ENCODE results near the gene OR10G8.
"Not testable (repeated sequence)": the region's sequence is repeated elsewhere in the genome, so short reads cannot be mapped to it uniquely, and the experiment has no call there.

OR10G8 gene

GRCh38 chr11:124026498-124026897 is at the start of gene OR10G8:
OR10G8 (plus strand) TSS chr11:124026798; CDS start chr11:124029623, 2,825 bp downstream.
- TF ChIP-seq, protein P1, sequence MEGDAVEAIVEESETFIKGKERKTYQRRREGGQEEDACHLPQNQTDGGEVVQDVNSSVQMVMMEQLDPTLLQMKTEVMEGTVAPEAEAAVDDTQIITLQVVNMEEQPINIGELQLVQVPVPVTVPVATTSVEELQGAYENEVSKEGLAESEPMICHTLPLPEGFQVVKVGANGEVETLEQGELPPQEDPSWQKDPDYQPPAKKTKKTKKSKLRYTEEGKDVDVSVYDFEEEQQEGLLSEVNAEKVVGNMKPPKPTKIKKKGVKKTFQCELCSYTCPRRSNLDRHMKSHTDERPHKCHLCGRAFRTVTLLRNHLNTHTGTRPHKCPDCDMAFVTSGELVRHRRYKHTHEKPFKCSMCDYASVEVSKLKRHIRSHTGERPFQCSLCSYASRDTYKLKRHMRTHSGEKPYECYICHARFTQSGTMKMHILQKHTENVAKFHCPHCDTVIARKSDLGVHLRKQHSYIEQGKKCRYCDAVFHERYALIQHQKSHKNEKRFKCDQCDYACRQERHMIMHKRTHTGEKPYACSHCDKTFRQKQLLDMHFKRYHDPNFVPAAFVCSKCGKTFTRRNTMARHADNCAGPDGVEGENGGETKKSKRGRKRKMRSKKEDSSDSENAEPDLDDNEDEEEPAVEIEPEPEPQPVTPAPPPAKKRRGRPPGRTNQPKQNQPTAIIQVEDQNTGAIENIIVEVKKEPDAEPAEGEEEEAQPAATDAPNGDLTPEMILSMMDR (IDR thresholded peaks at IDR 0.05) = no peak

GRCh38 chr11:123977731-123978347 is 48.8 kb upstream of the OR10G8 start, which contains the start of gene OR10S1:
OR10S1 (minus strand) TSS chr11:123977781; CDS start chr11:123977664, 117 bp downstream.
- H3K9ac ChIP-seq = no peak within 1 kb of the TSS
- no peaks in the 10 kb centered on the region for H3K27me3 ChIP-seq (ENCODE audit: control insufficient read depth, insufficient read depth, low read length)
- H3K9me3 ChIP-seq (ENCODE audit: control insufficient read depth, low read length) = no peaks in the 10 kb centered on the region
- H3K4me1 ChIP-seq = no peaks in the 10 kb centered on the region
- H2AFZ ChIP-seq = no peak within 1 kb of the TSS
- no peaks in the 10 kb centered on the region for H3K79me2 ChIP-seq
- H3K36me3 ChIP-seq (ENCODE audit: control insufficient read depth, insufficient read depth, low read length) = no peaks in the 10 kb centered on the region
- no peak within 1 kb of the TSS for H3K4me3 ChIP-seq (ENCODE audit: low read depth, low read length)
- no peak within 1 kb of the TSS for H3K4me2 ChIP-seq (ENCODE audit: low read length)
- no peak within 1 kb of the TSS for H3K27ac ChIP-seq
- TF ChIP-seq, protein P1 (IDR thresholded peaks at IDR 0.05) = no peak

More at GRCh38 chr11:124026498-124026897, at the start of gene OR10G8:
- H3K27ac ChIP-seq = no peak within 1 kb of the TSS
- no peaks in the 10 kb centered on the region for H3K4me1 ChIP-seq
- no peaks in the 10 kb centered on the region for H3K36me3 ChIP-seq (ENCODE audit: control insufficient read depth, insufficient read depth, low read length)
- H2AFZ ChIP-seq = no peak within 1 kb of the TSS
- no peaks in the 10 kb centered on the region for H3K79me2 ChIP-seq
- H3K4me3 ChIP-seq (ENCODE audit: low read depth, low read length) = no peak within 1 kb of the TSS
- H3K27me3 ChIP-seq (ENCODE audit: control insufficient read depth, insufficient read depth, low read length) = no peaks in the 10 kb centered on the region
- no peaks in the 10 kb centered on the region for H3K9me3 ChIP-seq (ENCODE audit: control insufficient read depth, low read length)
- H3K4me2 ChIP-seq (ENCODE audit: low read length) = no peak within 1 kb of the TSS
- no peak within 1 kb of the TSS for H3K9ac ChIP-seq

- Histone ChIP-seq H3K4me2 (ENCODE audit: low read length) (no peak overlapping the region), H3K4me3 (ENCODE audit: low read depth, low read length) (no peak overlapping the region), H3K27ac (no peak overlapping the region), H3K27me3 (ENCODE audit: control insufficient read depth, insufficient read depth, low read length) (no peaks in the 10 kb centered on the region), H3K9ac (no peak overlapping the region), H2AFZ (no peak overlapping the region), H3K79me2 (no peaks in the 10 kb centered on the region), H3K4me1 (no peaks in the 10 kb centered on the region), H3K9me3 (ENCODE audit: control insufficient read depth, low read length) (no peaks in the 10 kb centered on the region), H3K36me3 (ENCODE audit: control insufficient read depth, insufficient read depth, low read length) (no peaks in the 10 kb centered on the region)
- TF ChIP-seq, protein P1 (IDR thresholded peaks at IDR 0.05) = no peak
Observed at GRCh38 chr11:123979311-123979710, 47.3 kb upstream of the OR10G8 start.

DNA sequence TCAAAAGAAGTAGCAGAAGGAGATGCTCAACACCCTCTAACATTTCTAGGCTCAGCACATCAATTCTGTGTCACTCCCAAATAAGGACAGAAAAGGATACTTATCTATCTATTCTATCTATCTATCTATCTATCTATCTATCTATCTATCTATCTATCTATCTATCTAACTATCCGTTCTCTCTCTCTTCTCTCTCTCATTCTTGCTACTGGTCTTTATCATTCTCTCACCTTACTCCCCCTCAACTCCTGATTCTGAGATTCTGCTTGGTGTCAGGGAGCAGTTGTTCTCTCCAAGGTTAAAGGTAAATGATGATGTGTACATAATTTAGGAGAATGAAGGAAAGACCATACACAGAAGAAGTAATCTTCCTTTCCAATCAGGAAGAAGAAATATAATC is 31.5 kb upstream of the OR10G8 start, which contains the start of gene OR10G6:
Gene OR10G6, minus strand, starts transcription at position 43 of the 400 bp plus-strand sequence. Its CDS starts 0 bp downstream, at position 43.
- Histone ChIP-seq H3K36me3 (ENCODE audit: control insufficient read depth, insufficient read depth, low read length) (no peaks in the 10 kb centered on the region), H2AFZ (no peak within 1 kb of the TSS), H3K4me1 (no peaks in the 10 kb centered on the region), H3K27ac (no peak within 1 kb of the TSS), H3K79me2 (no peaks in the 10 kb centered on the region), H3K27me3 (ENCODE audit: control insufficient read depth, insufficient read depth, low read length) (no peaks in the 10 kb centered on the region), H3K9me3 (ENCODE audit: control insufficient read depth, low read length) (no peaks in the 10 kb centered on the region), H3K4me2 (ENCODE audit: low read length) (no peak within 1 kb of the TSS), H3K4me3 (ENCODE audit: low read depth, low read length) (no peak within 1 kb of the TSS), H3K9ac (no peak within 1 kb of the TSS)
- TF ChIP-seq, protein P1 (IDR thresholded peaks at IDR 0.05) = no peak

- TF ChIP-seq, protein P1 (IDR thresholded peaks at IDR 0.05) = no peak
- no peaks in the 10 kb centered on the region for H3K4me1 ChIP-seq
- H3K9ac ChIP-seq = no peak within 1 kb of the TSS
- H3K4me2 ChIP-seq (ENCODE audit: low read length) = no peak within 1 kb of the TSS
- H3K4me3 ChIP-seq (ENCODE audit: low read depth, low read length) = no peak within 1 kb of the TSS
- H3K27me3 ChIP-seq (ENCODE audit: control insufficient read depth, insufficient read depth, low read length) = no peaks in the 10 kb centered on the region
- H3K79me2 ChIP-seq = no peaks in the 10 kb centered on the region
- no peak within 1 kb of the TSS for H2AFZ ChIP-seq
- H3K9me3 ChIP-seq (ENCODE audit: control insufficient read depth, low read length) = no peaks in the 10 kb centered on the region
- H3K36me3 ChIP-seq (ENCODE audit: control insufficient read depth, insufficient read depth, low read length) = no peaks in the 10 kb centered on the region
- no peak within 1 kb of the TSS for H3K27ac ChIP-seq
Observed at GRCh38 chr11:124012697-124013096, 13.9 kb upstream of the OR10G8 start, which contains the start of gene OR10G4. OR10G4 (plus strand) TSS chr11:124012997; CDS start chr11:124015575, 2,578 bp downstream.

DNA sequence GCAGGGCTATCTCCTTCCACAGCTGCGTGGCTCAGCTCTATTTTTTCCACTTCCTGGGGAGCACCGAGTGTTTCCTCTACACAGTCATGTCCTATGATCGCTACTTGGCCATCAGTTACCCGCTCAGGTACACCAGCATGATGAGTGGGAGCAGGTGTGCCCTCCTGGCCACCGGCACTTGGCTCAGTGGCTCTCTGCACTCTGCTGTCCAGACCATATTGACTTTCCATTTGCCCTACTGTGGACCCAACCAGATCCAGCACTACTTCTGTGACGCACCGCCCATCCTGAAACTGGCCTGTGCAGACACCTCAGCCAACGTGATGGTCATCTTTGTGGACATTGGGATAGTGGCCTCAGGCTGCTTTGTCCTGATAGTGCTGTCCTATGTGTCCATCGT is 10.8 kb upstream of the OR10G8 start:
- not testable (repeated sequence) for H3K4me2 ChIP-seq (ENCODE audit: low read length); H3K4me3 ChIP-seq (ENCODE audit: low read depth, low read length); H3K9ac ChIP-seq; H3K27ac ChIP-seq; H3K79me2 ChIP-seq; H3K36me3 ChIP-seq (ENCODE audit: control insufficient read depth, insufficient read depth, low read length); H3K9me3 ChIP-seq (ENCODE audit: control insufficient read depth, low read length); H3K27me3 ChIP-seq (ENCODE audit: control insufficient read depth, insufficient read depth, low read length); H2AFZ ChIP-seq; H3K4me1 ChIP-seq

Measured in parathyroid adenoma (tissue), 2 donors.